ENCODE data around the gene PCDH8. TPM values are rescaled to one million over a fixed set of nuclear protein-coding genes. Genes with fewer than 3 reads are reported as not detected.

Gene PCDH8
- total and polyA plus RNA-seq, 10 of the 15 experiments (the other 5 are each of a cell fraction or from before 2014, with no cell fraction given) = 0.03 to 0.86 (median 0.45) TPM; not detected in 1

DNA sequence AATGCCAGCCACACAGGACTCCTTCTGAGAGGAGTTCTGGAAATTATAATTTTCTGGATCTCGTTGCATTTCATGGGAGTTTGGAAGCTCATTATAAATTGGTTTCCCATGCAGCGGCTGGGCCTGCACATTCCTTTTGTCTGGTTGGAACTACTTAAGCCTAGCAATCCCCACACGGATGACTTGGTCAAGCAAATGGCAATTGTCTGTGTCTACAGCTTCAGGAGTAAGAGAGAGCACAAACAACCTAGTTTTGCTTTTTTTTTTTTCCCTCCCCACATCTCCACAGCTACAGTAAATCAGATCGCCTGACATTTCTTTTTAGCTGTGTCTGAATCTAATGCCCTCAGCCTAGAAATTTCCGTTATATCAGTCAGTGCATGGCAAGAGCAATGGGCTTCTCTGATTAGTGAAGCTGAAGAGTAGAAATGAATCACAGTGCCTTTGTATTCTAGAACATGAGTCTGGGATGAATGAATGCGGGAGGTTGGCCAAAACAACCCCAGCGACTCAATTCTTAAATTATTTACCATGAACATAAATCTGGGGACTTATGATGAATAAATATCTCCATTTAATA, 15.1 kb downstream of the PCDH8 start (continued):
- TF ChIP-seq REST (IDR thresholded peaks at IDR 0.05; ENCODE audit: low read depth, low read length) = no peak
- TF ChIP-seq ASH2L (IDR thresholded peaks at IDR 0.05; ENCODE audit: borderline replicate concordance, low read depth) = no peak
- TF ChIP-seq SPI1 (IDR thresholded peaks at IDR 0.05; ENCODE audit: borderline replicate concordance, insufficient read depth, low read depth, low read length) = no peak
- no peak for TF ChIP-seq HCFC1 (IDR thresholded peaks at IDR 0.05; ENCODE audit: low read length)
- no peak for TF ChIP-seq MEF2B (IDR thresholded peaks at IDR 0.05; ENCODE audit: partially characterized antibody, poor library complexity, severe bottlenecking)
- TF ChIP-seq IKZF2 (IDR thresholded peaks at IDR 0.05) = no peak

DNA sequence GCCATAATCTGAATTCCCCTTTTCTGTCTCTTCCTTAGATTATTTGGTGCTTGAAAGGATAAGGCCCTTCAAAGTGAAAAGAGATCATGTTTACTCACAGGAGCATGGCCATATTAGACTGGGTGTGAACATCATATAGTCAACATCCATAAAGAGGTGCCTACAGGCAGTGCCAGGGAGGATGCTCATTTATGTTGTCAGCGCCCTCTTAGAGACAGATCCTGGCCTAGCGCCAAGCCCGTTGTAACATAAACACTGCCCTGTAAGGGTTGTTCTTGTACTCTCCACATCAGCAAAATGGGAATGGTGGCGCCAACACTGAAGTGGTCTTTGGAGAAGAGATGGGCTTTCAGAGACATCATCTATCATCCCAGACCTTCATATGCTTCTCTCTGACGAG, 16.1 kb downstream of the PCDH8 start:
- Histone ChIP-seq H3K36me3 (ENCODE audit: control insufficient read depth in 2 of 2, insufficient read depth in 2 of 2, low read length in 1 of 2) (no peaks in the 10 kb centered on the region), H3K9ac (ENCODE audit: control insufficient read depth, insufficient read depth, low read length) (no peak overlapping the region), H3K4me1 (ENCODE audit: control insufficient read depth, insufficient read depth, low read length) (no peaks in the 10 kb centered on the region), H4K20me1 (ENCODE audit: control insufficient read depth, insufficient read depth) (no peaks in the 10 kb centered on the region), H3K4me2 (ENCODE audit: control insufficient read depth, insufficient read depth) (no peak overlapping the region), H3K27ac (ENCODE audit: control insufficient read depth, insufficient read depth) (no peak overlapping the region), H3K4me3 (no peak overlapping the region), H3K27me3 (replicated peaks in 1 of 2; ENCODE audit: control insufficient read depth in 2 of 2, insufficient read depth in 2 of 2, low read length in 1 of 2) (no peaks in the 10 kb centered on the region; a peak in 2 of 4 replicates), H3K9me3 (replicated peaks; ENCODE audit: control insufficient read depth, insufficient read depth, low read length) (no peaks in the 10 kb centered on the region), H3K79me2 (ENCODE audit: control insufficient read depth, insufficient read depth, low read length) (no peaks in the 10 kb centered on the region), H2AFZ (ENCODE audit: control insufficient read depth, low read depth, low read length) (no peak overlapping the region)
- FAIRE-seq (no peak), DNase-seq (ENCODE audit: low read depth, low spot score) (no peak), ATAC-seq (no peak)
- intact Hi-C loops (cut with micrococcal nuclease; ENCODE audit: unreplicated experiment) (no loop called here), in situ Hi-C loops (cut with MboI) (no loop called here)
- RAD21 ChIA-PET (ENCODE audit: unreplicated experiment) = no interaction called here
- SMC1A ChIA-PET (ENCODE audit: uncharacterized antibody, unreplicated experiment) = no interaction called here
- POLR2A ChIA-PET = no interaction called here
- BruUV-seq (replicated peaks) = no TSS peak
- WGBS (ENCODE audit: insufficient coverage, insufficient replicate concordance, low lambda C conversion rate, missing lambda C conversion rate) = 47% methylated on average over 5 of the region's 5 CpGs
- CTCF ChIA-PET = no interaction called here
- no peak for TF ChIP-seq RCOR1 (conservative IDR thresholded peaks at IDR 0.05; ENCODE audit: low read depth, low read length)
- no peak for TF ChIP-seq RAD51 (IDR thresholded peaks at IDR 0.05)
- TF ChIP-seq ATF3 (IDR thresholded peaks at IDR 0.05; ENCODE audit: borderline replicate concordance, extremely low read depth, low read depth, low read length) = no peak
- TF ChIP-seq ATF2 (IDR thresholded peaks at IDR 0.05; ENCODE audit: low read length) = no peak

Measured in GM12878 (cell line).